Measurements from ENCODE around the gene PDZD4. TPM values are rescaled to one million over a fixed set of nuclear protein-coding genes. Genes with fewer than 3 reads are reported as not detected.

PDZD4 gene
- total RNA-seq, 4 donors from 2014 or later: 2.0 to 6.6 (median 4.2) TPM

GRCh38 chrX:153868576-153869472, 38.5 kb upstream of the PDZD4 start:
- Histone ChIP-seq H3K4me1 (no peaks in the 10 kb centered on the region), H3K9me3 (no peaks in the 10 kb centered on the region), H3K36me3 (no peaks in the 10 kb centered on the region), H3K27ac (no peak overlapping the region), H3K4me3 (no peak overlapping the region), H3K27me3 (no peaks in the 10 kb centered on the region)
- in situ Hi-C loops (cut with MboI; ENCODE audit: low pct_ligation_motif_present in 1 of 4, low pct_unique_long_range_greater_than_20kb in 1 of 4, low sequenced_read_pairs in 3 of 4): no loop called here
- 89% methylated on average over 19 of the region's 26 CpGs; no CpG with 5 or more reads in 1 of the 2 donors for WGBS, 2 donors (ENCODE audit: low coverage in 1 of 2)
- DNase-seq: no peak
- TF ChIP-seq CTCF (IDR thresholded peaks at IDR 0.05): no peak
- TF ChIP-seq EP300 (IDR thresholded peaks at IDR 0.05; ENCODE audit: low read depth): no peak
- TF ChIP-seq POLR2AphosphoS5 (IDR thresholded peaks at IDR 0.05): no peak
- no peak for TF ChIP-seq POLR2A (IDR thresholded peaks at IDR 0.05)
- intact Hi-C loops (cut with DNase I; ENCODE audit: low total_unique reads): no loop called here

DNA sequence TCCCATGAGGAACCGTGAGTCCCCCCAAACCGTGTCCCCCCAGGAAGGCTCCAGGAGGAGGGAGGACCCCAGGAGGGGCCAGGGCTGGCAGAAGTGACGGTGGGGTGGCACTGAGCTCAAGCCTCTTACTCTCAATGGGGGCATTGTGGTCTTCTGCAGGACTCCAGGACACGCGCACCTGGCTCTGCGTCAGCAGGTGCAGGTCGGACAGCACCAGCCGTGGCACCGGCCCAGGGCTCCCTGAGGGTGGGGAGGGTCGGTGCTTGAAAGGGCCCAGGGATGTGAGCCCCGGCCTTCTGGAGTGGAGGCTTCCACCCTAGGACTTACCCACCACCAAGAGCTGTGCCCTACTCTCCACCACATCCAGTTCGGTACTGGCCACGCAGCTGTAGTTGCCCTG, 37.3 kb upstream of the PDZD4 start:
- Histone ChIP-seq H3K9me3 (no peaks in the 10 kb centered on the region), H3K27me3 (no peaks in the 10 kb centered on the region), H3K36me3 (no peaks in the 10 kb centered on the region), H3K4me3 (no peak overlapping the region), H3K4me1 (no peaks in the 10 kb centered on the region), H3K27ac (no peak overlapping the region)
- 84% methylated on average over 11 of the region's 13 CpGs; no CpG with 5 or more reads in 1 of the 2 donors for WGBS, 2 donors (ENCODE audit: low coverage in 1 of 2)
- in situ Hi-C loops (cut with MboI; ENCODE audit: low pct_ligation_motif_present in 1 of 4, low pct_unique_long_range_greater_than_20kb in 1 of 4, low sequenced_read_pairs in 3 of 4) (no loop called here), intact Hi-C loops (cut with DNase I; ENCODE audit: low total_unique reads) (no loop called here)
- DNase-seq: no peak
- TF ChIP-seq EP300 (IDR thresholded peaks at IDR 0.05; ENCODE audit: low read depth): no peak
- no peak for TF ChIP-seq POLR2A (IDR thresholded peaks at IDR 0.05)
- no peak for TF ChIP-seq POLR2AphosphoS5 (IDR thresholded peaks at IDR 0.05)
- no peak for TF ChIP-seq CTCF (IDR thresholded peaks at IDR 0.05)

DNA sequence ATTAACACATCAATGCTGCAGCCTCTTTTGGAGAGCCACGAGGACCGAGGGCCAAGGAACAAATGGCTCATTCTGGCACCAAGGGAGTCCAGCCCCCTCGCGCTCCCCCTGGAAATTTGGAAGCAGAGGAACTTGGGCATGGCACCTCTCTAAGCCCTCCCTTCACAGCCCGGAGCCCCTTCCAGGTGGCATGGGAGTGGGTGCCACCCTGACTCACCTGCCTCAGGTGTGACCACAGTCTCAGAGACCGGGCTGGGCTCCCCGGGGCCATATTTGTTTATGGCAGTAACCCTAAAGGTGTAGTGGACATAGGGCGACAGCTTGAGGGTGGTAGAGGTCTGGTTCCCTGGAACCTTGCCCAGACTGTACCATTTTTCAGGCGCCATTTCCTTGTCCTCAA, 36.8 kb upstream of the PDZD4 start:
- in situ Hi-C loops (cut with MboI; ENCODE audit: low pct_ligation_motif_present in 1 of 4, low pct_unique_long_range_greater_than_20kb in 1 of 4, low sequenced_read_pairs in 3 of 4): no loop called here
- H3K4me3 ChIP-seq: no peak overlapping the region
- no peak overlapping the region for H3K27ac ChIP-seq
- no peaks in the 10 kb centered on the region for H3K36me3 ChIP-seq
- H3K27me3 ChIP-seq: no peaks in the 10 kb centered on the region
- WGBS, 2 donors (ENCODE audit: low coverage in 1 of 2): 73% methylated on average over 9 of the region's 9 CpGs; no CpG with 5 or more reads in 1 of the 2 donors
- intact Hi-C loops (cut with DNase I; ENCODE audit: low total_unique reads): no loop called here
- no peak for DNase-seq
- TF ChIP-seq POLR2AphosphoS5 (IDR thresholded peaks at IDR 0.05): no peak
- no peak for TF ChIP-seq POLR2A (IDR thresholded peaks at IDR 0.05)
- no peak for TF ChIP-seq EP300 (IDR thresholded peaks at IDR 0.05; ENCODE audit: low read depth)
- no peak for TF ChIP-seq CTCF (IDR thresholded peaks at IDR 0.05)
- H3K4me1 ChIP-seq: no peaks in the 10 kb centered on the region
- no peaks in the 10 kb centered on the region for H3K9me3 ChIP-seq

GRCh38 chrX:153866302-153867019, 36.1 kb upstream of the PDZD4 start:
- 84 to 89% methylated on average over 1 to 22 of the region's 22 CpGs for WGBS, 2 donors (ENCODE audit: low coverage in 1 of 2)
- Histone ChIP-seq H3K4me1 (no peaks in the 10 kb centered on the region), H3K27me3 (no peaks in the 10 kb centered on the region), H3K27ac (no peak overlapping the region), H3K4me3 (no peak overlapping the region), H3K36me3 (no peaks in the 10 kb centered on the region), H3K9me3 (no peaks in the 10 kb centered on the region)
- in situ Hi-C loops (cut with MboI; ENCODE audit: low pct_ligation_motif_present in 1 of 4, low pct_unique_long_range_greater_than_20kb in 1 of 4, low sequenced_read_pairs in 3 of 4): no loop called here
- TF ChIP-seq EP300 (IDR thresholded peaks at IDR 0.05; ENCODE audit: low read depth) (no peak), POLR2AphosphoS5 (IDR thresholded peaks at IDR 0.05) (no peak)
- DNase-seq: no peak
- intact Hi-C loops (cut with DNase I; ENCODE audit: low total_unique reads): no loop called here

Data from transverse colon (tissue), 4 donors.